Panc1 (cell line): ENCODE measurements around the gene MYO1B. TPM values are rescaled to one million over a fixed set of nuclear protein-coding genes. Genes with fewer than 3 reads are reported as not detected.

Experiments used
- ATAC-seq: fragments of 200-7000 bp; cut with Tn5 transposase; 2 replicates; pipeline ENCODE4 v1.9.1; 2020; ENCODE audit warnings: mild to moderate bottlenecking, moderate library complexity
- BruUV-seq: library from RNA; stranded (reverse); fragments of 400-500 nt; replicated peaks from 2 replicates; lab custom pipeline; 2021; lab: Mats Ljungman, UMichigan
- CTCF ChIA-PET: fragments of 300-600 bp; sonication (Branson Sonifier 250); formaldehyde crosslinking; loops from one replicate; lab custom pipeline; 2022; ENCODE audit warnings: antibody characterized with exemption; lab: Charles Lee
- POLR2A ChIA-PET: fragments of 300-600 bp; sonication (Branson Sonifier 250); formaldehyde crosslinking; loops from one replicate; lab custom pipeline; 2022; ENCODE audit warnings: antibody characterized with exemption; lab: Charles Lee
- DNase-seq: peaks from one replicate; pipeline ENCODE4 v3.0.0-alpha.2; 2010; ENCODE audit warnings: low read depth, low spot score
- H3K27ac ChIP-seq: 2 replicates; pipeline ENCODE4 v1.5.1; 2011; ENCODE audit warnings: mild to moderate bottlenecking, low read length, inconsistent platforms
- H3K27me3 ChIP-seq: fragments of 200-500 bp; sonication (Bioruptor generic); 2 replicates; pipeline ENCODE4 v1.6.0; 2014; ENCODE audit warnings: low read length, inconsistent platforms; ENCODE audit not compliant: control insufficient read depth, insufficient read depth
- H3K36me3 ChIP-seq: fragments of 200-500 bp; sonication (Bioruptor generic); 2 replicates; pipeline ENCODE4 v1.5.1; 2014; ENCODE audit warnings: inconsistent platforms, mild to moderate bottlenecking, low read length, moderate library complexity; ENCODE audit not compliant: control insufficient read depth, insufficient read depth
- H3K4me1 ChIP-seq: 2 replicates; pipeline ENCODE4 v1.5.1; 2011; ENCODE audit warnings: inconsistent platforms, mild to moderate bottlenecking, low read length, moderate library complexity; ENCODE audit not compliant: control insufficient read depth, insufficient read depth
- H3K4me3 ChIP-seq, 2 experiments: 2 replicates each; pipeline ENCODE4 v1.5.1; 2011 to 2012; ENCODE audit warnings: low read depth in 2 of 2, low read length in 2 of 2, mild to moderate bottlenecking in 2 of 2, inconsistent platforms in 1 of 2, moderate library complexity in 1 of 2
- H3K9me3 ChIP-seq: fragments of 200-500 bp; sonication (Bioruptor generic); 2 replicates; pipeline ENCODE4 v1.5.1; 2014; ENCODE audit warnings: low read depth, mild to moderate bottlenecking, inconsistent platforms, low read length, moderate library complexity; ENCODE audit not compliant: control insufficient read depth, insufficient read depth
- POLR2AphosphoS5 ChIP-seq: IDR thresholded peaks from 2 replicates; pipeline ENCODE4 v1.6.1; 2012; ENCODE audit warnings: mild to moderate bottlenecking, low read depth, low read length, moderate library complexity
- SIN3A ChIP-seq: IDR thresholded peaks from 2 replicates; pipeline ENCODE4 v1.6.1; 2012; ENCODE audit warnings: low read depth, mild to moderate bottlenecking, low read length, moderate library complexity, borderline replicate concordance; ENCODE audit not compliant: insufficient read depth
- TCF7L2 ChIP-seq: IDR thresholded peaks from 2 replicates; pipeline ENCODE4 v1.6.1; 2011; ENCODE audit warnings: mild to moderate bottlenecking, low read depth, low read length, inconsistent platforms
- in situ Hi-C: cut with HindIII; loops from 2 replicates; pipeline ENCODE4 v1.10.0; 2016; ENCODE audit warnings: low sequenced_read_pairs, low pct_unique_long_range_greater_than_20kb
- intact Hi-C: fragments of 100-400 bp; cut with micrococcal nuclease; formaldehyde crosslinking; loops from one replicate; pipeline ENCODE4 v1.10.0; 2022; ENCODE audit not compliant: unreplicated experiment
- total RNA-seq: library from RNA; stranded (reverse); gene quantifications from one replicate; pipeline ENCODE4 v1.2.1, GENCODE V29; 2021; ENCODE audit not compliant: unreplicated experiment
- TF ChIP-seq, protein P1 (sequence below), 2 experiments: IDR thresholded peaks; 2 replicates each; pipeline ENCODE4 v1.6.1; 2011 to 2012; ENCODE audit warnings: low read depth in 2 of 2, control low read depth in 1 of 2, low read length in 1 of 2, mild to moderate bottlenecking in 1 of 2, moderate library complexity in 1 of 2; ENCODE audit not compliant: insufficient read depth in 1 of 2
- TF ChIP-seq, protein P2 (sequence below): fragments of 450-650 bp; IDR thresholded peaks from 2 replicates; pipeline ENCODE4 v1.5.1; 2017; ENCODE audit warnings: mild to moderate bottlenecking

Gene MYO1B
- total RNA-seq, 1 experiment from 2014 or later: 51.5 TPM

DNA sequence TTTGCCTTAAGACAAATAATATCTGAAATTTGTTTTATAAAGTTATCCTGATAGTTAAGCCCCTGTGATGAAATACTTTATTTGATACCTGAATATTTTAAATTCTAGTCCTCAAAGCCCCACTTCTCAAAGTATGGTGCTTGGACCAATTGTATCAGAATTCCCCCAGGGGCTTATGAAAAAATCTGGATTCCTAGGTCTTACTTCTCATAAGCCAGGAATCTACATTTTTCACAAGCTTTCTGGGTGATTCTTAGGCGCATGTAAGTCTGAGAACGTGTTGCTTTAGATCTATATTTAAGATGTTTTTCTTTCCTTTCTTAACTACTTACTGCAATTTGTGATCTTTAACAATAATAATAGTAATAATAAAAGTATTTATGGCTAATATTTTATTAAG, 53.1 kb downstream of the MYO1B start:
- Histone ChIP-seq H3K9me3 (no peaks in the 10 kb centered on the region), H3K27ac (no peak overlapping the region), H3K27me3 (no peaks in the 10 kb centered on the region), H3K36me3 (no peaks in the 10 kb centered on the region), H3K4me3 (no peak overlapping the region), H3K4me1 (peaks cover 3% of the 10 kb centered on the region; the same call in 1 of the 2 replicates)
- BruUV-seq: no TSS peak
- ATAC-seq (no peak), DNase-seq (no peak)
- in situ Hi-C loops: no loop called here
- TF ChIP-seq, protein P1, sequence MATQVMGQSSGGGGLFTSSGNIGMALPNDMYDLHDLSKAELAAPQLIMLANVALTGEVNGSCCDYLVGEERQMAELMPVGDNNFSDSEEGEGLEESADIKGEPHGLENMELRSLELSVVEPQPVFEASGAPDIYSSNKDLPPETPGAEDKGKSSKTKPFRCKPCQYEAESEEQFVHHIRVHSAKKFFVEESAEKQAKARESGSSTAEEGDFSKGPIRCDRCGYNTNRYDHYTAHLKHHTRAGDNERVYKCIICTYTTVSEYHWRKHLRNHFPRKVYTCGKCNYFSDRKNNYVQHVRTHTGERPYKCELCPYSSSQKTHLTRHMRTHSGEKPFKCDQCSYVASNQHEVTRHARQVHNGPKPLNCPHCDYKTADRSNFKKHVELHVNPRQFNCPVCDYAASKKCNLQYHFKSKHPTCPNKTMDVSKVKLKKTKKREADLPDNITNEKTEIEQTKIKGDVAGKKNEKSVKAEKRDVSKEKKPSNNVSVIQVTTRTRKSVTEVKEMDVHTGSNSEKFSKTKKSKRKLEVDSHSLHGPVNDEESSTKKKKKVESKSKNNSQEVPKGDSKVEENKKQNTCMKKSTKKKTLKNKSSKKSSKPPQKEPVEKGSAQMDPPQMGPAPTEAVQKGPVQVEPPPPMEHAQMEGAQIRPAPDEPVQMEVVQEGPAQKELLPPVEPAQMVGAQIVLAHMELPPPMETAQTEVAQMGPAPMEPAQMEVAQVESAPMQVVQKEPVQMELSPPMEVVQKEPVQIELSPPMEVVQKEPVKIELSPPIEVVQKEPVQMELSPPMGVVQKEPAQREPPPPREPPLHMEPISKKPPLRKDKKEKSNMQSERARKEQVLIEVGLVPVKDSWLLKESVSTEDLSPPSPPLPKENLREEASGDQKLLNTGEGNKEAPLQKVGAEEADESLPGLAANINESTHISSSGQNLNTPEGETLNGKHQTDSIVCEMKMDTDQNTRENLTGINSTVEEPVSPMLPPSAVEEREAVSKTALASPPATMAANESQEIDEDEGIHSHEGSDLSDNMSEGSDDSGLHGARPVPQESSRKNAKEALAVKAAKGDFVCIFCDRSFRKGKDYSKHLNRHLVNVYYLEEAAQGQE (IDR thresholded peaks at IDR 0.05; ENCODE audit: insufficient read depth in 1 of 2, low read depth in 2 of 2, low read length in 1 of 2): no peak
- TF ChIP-seq SIN3A (no peak), POLR2AphosphoS5 (no peak), TCF7L2 (no peak)
- TF ChIP-seq, protein P2, sequence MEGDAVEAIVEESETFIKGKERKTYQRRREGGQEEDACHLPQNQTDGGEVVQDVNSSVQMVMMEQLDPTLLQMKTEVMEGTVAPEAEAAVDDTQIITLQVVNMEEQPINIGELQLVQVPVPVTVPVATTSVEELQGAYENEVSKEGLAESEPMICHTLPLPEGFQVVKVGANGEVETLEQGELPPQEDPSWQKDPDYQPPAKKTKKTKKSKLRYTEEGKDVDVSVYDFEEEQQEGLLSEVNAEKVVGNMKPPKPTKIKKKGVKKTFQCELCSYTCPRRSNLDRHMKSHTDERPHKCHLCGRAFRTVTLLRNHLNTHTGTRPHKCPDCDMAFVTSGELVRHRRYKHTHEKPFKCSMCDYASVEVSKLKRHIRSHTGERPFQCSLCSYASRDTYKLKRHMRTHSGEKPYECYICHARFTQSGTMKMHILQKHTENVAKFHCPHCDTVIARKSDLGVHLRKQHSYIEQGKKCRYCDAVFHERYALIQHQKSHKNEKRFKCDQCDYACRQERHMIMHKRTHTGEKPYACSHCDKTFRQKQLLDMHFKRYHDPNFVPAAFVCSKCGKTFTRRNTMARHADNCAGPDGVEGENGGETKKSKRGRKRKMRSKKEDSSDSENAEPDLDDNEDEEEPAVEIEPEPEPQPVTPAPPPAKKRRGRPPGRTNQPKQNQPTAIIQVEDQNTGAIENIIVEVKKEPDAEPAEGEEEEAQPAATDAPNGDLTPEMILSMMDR: no peak
- POLR2A ChIA-PET: no interaction called here
- intact Hi-C loops: no loop called here
- CTCF ChIA-PET: no interaction called here

- POLR2A ChIA-PET: no interaction called here
- Histone ChIP-seq H3K36me3 (no peaks in the 10 kb centered on the region), H3K4me1 (peaks cover 4% of the 10 kb centered on the region; the same call in 1 of the 2 replicates), H3K27ac (no peak overlapping the region), H3K4me3 (no peak overlapping the region), H3K9me3 (no peaks in the 10 kb centered on the region), H3K27me3 (no peaks in the 10 kb centered on the region)
- intact Hi-C loops: no loop called here
- CTCF ChIA-PET: no interaction called here
- in situ Hi-C loops: no loop called here
- DNase-seq (no peak), ATAC-seq (no peak)
- no peak for TF ChIP-seq TCF7L2
- TF ChIP-seq, protein P2: peak; percentile 34
- TF ChIP-seq, protein P1 (IDR thresholded peaks at IDR 0.05; ENCODE audit: insufficient read depth in 1 of 2, low read depth in 2 of 2, low read length in 1 of 2): no peak
- BruUV-seq: no TSS peak
These were observed 53.8 kb downstream of the MYO1B start for GRCh38 chr2:191299010-191299409.
